HG02938 (cell line): ENCODE data around the gene FAM184A.
"Not testable (repeated sequence)": the region's sequence is repeated elsewhere in the genome, so short reads cannot be mapped to it uniquely, and the experiment has no call there.

Experiments
- ATAC-seq: cut with Tn5 transposase; IDR thresholded peaks from one replicate; pipeline ENCODE4 v1.9.1; 2021; ENCODE audit warnings: mild to moderate bottlenecking, moderate library complexity; ENCODE audit not compliant: unreplicated experiment

The FAM184A gene

GRCh38 chr6:119097815-119098361 is 19.4 kb upstream of the FAM184A start:
- ATAC-seq = not testable (repeated sequence)

DNA sequence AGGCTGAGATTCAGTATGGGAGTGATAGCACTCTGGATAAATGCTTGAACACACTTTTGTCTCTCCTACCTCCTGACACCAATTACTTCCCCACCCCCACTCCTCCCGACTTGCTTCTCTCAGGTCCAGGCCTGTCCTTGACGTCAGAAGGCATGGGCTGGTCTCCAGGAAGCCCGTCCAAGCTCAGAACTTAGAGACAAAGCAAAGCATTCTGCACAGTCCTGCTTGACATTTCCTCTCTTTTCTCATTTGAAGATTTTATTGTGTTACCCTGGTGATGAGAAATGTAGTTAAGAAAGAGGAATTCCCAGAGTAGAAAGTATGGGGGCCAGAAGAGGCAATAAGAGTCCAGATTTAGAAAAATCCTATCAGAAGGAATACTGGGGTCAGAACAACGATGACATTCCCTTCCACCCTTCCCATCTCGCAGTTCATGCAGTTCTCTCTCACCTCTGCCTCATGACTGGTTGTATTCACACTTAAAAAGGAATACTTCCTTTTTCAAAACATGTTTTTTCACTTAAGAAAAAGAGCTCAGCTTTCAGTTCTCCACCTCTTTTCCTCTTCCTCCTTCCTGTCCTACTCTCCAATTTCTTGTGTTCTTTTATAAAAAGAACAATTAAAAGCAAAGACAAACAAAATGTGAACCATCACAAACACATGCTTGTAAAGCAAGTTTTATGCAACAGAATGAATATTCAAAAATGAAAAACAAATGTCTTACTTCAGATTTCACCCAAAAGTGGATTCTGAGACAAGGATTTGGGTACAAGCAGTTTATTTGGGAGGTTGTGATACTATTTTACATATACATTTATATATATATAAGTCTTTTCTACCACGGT is 18.5 kb upstream of the FAM184A start:
- ATAC-seq = no peak

- ATAC-seq = no peak
Observed at GRCh38 chr6:119090256-119090655, 11.8 kb upstream of the FAM184A start.

DNA sequence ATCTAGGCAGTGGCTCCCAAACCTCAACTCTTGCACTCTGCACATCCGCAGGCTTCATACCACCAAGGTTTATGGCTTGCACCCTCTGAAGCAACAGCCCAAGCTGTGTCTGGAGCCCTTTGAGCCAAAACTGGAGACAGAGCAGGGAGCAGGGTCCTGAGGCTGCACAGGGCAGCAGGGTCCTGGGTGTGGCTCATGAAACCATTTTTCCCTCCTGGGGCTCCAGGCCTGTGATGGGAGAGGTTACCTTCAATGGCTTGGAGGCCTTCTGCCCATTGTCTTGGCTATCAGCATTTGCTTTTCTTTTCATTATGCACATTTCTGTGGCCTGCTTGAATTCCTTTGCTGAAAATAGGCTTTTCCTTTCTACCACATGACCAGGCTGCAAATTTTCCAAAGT is 6.3 kb upstream of the FAM184A start:
- no peak for ATAC-seq

DNA sequence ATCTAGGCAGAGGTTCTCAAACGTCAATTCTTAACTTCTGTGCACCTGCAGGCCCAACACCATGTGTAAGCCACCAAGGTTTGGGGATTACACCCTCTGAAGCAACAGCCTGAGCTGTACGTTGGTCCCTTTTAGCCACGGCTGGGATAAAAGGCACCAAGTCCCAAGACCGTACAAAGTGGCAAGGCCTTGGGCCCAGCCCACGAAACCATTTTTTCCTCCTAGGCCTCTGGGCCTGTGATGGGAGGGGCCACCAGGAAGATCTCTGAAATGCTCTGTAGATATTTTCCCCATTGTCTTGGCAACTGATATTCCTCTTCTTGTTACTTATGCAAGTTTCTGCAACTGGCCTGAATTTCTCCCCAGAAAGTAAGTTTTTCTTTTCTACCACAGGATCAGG is 4.5 kb upstream of the FAM184A start:
- no peak for ATAC-seq

DNA sequence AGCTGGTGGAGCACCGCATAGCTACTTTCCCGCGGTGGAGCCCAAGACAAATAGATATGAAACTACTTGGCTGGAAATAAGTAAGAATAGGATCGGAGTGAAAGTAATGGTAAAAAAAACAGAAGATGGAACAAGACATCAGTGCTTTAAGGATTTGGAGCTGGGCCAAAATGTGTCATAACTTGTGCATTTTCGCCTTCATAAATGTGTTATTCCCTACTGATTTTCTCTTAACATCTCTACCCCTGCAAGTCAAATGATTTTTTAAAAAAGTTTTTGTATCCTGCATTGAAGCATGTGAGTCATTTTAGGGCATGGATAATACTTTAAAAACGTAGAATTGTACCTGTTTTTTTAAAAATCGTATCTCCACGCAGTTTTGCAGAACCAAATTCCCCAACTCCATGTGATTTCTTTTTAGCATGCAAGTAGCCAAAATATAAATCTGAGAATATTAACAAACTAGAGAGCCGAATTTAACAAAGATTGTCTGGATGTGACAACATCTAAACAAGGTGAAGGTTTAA is 882 bp upstream of the FAM184A start:
- ATAC-seq = no peak

GRCh38 chr6:119077643-119078375 is 655 bp downstream of the FAM184A start:
- peak; percentile 31 for ATAC-seq

DNA sequence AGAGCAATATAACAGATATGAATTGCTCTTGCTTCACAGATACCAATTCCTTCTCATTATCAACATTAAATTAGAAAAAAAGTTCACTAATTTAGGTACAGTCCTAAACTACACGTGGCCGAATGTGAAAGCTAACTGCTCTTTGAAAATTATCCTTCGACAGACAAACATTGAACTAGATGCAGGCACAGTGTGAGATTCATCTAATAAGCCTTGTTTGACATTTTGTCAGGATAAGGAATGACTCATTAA is 1.1 kb downstream of the FAM184A start:
- ATAC-seq = no peak

- ATAC-seq = no peak
Observed at GRCh38 chr6:119076576-119077390, 1.7 kb downstream of the FAM184A start.

DNA sequence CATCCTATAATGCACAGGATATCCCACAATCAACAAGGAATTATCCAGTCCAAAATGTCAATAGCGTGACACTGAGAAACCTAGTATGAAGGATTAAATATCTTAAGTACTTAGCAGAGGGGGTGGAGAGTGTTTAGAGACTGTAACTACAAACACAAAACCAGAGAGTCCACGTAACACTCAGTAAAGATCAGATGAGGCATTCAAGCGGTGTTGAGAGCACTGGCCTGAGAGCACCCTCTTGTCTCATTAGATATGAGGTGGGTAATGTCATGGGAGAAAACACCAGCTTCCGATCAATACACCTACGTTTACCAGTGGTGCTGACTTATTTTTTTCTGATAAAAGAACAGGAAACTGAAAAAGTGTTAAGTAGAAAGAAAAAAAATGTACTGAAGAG is 2.3 kb downstream of the FAM184A start:
- ATAC-seq = no peak

DNA sequence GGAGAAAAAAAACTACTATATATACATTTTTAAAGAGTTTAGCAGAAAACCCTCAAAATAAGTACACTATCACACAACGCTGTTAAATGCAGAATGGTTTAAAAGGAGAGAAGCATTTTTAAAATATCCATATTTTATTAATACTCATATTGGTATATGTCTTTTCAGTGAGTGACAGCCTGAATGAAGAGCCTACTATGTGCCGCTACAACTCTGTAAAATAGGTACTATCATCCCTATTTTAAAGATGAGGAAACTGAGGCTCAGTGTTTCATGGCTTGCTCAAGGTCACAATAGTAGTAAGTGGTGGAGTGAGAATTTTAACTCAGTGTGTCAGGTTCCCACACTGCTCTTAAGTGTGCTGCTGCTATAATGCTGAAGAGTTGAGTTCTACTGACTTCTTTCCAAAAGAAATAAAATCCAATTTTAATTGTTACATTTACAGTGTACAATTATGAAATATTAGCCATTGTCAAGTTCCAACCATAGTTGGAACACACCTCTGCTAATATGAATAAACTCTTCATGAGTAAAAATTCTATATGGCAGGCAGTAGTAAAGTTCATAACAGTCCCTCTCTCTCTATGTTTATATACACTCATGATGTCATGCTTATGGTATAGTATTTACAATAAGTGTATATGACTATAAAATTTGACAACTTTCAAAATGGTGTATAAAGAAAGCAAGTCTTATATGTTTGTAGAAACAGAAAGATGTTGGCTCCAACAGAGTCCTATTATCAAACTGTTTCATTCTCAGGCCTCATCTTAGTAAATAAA is 3.1 kb downstream of the FAM184A start:
- ATAC-seq = no peak

DNA sequence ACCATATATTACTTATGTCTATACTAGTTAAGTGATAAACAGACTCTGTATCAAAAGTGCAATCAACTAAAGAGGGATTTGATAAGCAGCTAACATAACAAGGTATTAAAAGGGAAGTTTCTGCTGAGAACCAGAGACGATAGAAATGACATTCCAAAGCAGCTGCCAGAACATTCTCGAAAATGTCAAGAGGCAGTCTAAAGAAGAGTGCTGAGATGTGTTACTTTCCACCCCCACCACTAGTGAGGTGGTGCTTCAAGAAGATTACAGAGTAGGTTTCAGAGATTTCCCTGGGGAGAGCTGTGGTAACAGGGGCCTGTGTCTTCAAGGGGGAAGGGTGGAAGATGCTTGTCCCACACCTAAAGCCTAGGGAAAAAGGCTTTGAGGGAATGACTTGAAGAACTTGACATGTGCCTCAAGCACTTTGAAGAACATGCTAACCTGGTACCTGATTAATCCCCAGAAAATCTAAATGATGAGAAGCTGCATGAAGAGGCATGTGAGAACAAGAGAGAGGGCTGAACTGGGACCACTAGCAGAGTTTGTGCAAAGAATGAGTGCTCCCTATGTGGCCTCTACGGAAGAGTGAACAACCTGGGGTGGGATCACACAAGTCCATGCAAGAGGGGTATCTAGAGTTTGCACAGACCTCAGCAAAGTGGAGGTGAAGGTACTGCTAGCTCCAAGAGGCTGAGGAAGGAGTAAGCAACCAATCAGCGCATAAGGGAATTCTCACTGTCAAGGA is 5.0 kb downstream of the FAM184A start:
- ATAC-seq = no peak

GRCh38 chr6:119071576-119071975 is 6.9 kb downstream of the FAM184A start:
- no peak for ATAC-seq

- no peak for ATAC-seq
Observed at GRCh38 chr6:119067091-119067490, 11.4 kb downstream of the FAM184A start.

- ATAC-seq = no peak
Observed at GRCh38 chr6:119066517-119066916, 11.9 kb downstream of the FAM184A start.

DNA sequence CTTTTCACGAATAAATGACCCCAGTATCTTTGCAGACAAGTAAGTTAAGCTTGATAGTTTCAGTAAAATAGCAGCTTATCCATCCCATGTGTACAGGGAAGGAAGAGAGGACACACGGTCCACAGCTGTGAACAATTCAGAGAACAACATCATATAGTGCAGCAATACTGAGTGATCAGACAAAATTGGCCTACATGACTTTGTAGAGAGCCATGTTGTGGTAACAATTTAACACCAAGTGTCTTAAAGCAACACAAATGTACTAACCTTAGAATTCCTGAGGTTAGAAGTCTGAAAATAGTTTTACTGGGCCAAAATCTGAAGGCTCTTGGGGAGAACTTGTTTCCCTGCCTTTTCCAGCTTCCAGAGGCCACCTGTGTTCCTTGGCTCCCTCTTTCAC is 12.5 kb downstream of the FAM184A start:
- no peak for ATAC-seq

GRCh38 chr6:119065382-119065781 is 13.1 kb downstream of the FAM184A start:
- no peak for ATAC-seq

- ATAC-seq = no peak
Observed at GRCh38 chr6:119063491-119063890, 15.0 kb downstream of the FAM184A start.

- no peak for ATAC-seq
Observed at GRCh38 chr6:119061215-119061614, 17.2 kb downstream of the FAM184A start.
